ENCODE measurements around the gene ZSCAN12. TPM values are rescaled to one million over a fixed set of nuclear protein-coding genes. Genes with fewer than 3 reads are reported as not detected.
A peak's percentile ranks its signal among the peaks of the same experiment; 100 is the strongest.

ZSCAN12 gene
- total RNA-seq, 1 donor from 2014 or later = 12.8 TPM

DNA sequence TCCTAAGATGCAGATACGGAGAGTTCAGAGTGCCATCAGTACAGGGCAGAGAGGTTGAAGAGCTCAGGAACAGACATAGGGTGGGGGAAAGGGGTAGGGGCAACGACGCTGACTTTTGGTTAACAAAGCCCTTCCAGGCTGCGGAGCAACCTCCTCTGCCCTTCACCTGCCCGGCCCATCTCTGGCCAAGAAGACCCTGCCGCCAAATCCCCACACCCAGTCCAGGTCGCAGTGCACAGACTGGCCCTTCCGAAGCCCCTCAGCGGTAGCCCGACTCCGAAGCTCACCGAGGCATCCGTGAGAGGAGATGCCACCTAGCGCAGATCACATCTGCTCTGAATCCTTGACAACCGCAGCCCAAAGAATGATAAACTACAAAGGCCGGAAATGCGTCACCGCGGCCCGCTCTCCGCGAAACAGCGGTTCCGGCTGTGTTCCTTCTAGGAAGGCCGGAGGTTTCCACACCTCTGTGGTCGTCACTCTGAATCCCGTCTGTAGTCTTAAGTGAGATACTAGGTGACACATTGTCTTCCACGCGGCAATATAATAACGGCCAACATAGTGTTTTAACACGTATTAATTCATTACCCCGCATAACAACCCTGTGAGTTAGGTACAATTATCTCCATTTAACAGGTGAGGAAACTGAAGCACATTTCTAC, 43.7 kb upstream of the ZSCAN12 start, which contains the start of gene ZSCAN23:
ZSCAN23 (minus strand) TSS at position 380 of the 662 bp plus-strand sequence. CDS start 7,225 bp downstream, outside the sequence.
- peaks cover 43% of the 10 kb centered on the region for H3K27me3 Mint-ChIP-seq
- TF ChIP-seq, protein P1, sequence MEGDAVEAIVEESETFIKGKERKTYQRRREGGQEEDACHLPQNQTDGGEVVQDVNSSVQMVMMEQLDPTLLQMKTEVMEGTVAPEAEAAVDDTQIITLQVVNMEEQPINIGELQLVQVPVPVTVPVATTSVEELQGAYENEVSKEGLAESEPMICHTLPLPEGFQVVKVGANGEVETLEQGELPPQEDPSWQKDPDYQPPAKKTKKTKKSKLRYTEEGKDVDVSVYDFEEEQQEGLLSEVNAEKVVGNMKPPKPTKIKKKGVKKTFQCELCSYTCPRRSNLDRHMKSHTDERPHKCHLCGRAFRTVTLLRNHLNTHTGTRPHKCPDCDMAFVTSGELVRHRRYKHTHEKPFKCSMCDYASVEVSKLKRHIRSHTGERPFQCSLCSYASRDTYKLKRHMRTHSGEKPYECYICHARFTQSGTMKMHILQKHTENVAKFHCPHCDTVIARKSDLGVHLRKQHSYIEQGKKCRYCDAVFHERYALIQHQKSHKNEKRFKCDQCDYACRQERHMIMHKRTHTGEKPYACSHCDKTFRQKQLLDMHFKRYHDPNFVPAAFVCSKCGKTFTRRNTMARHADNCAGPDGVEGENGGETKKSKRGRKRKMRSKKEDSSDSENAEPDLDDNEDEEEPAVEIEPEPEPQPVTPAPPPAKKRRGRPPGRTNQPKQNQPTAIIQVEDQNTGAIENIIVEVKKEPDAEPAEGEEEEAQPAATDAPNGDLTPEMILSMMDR (IDR thresholded peaks at IDR 0.05) = no peak
- ATAC-seq (ENCODE audit: low read depth) = peak; percentile 71
- CTCF ChIA-PET = interaction anchor here (1.0 kb wide), 1 partner anchor 94 kb away, joined by 3 read pairs; the partner anchor contains the start of gene ZKSCAN3
- H3K4me1 Mint-ChIP-seq = peaks cover 14% of the 10 kb centered on the region
- POLR2A ChIA-PET = interaction anchor here (0.9 kb wide), 1 partner anchor 44 kb away, joined by 3 read pairs; the partner anchor contains the start of gene ZSCAN12
- peak within 1 kb of the TSS; percentile 87 for H3K4me3 Mint-ChIP-seq
- intact Hi-C loops (cut with micrococcal nuclease) = loop anchor here (1.0 kb wide), 1 partner anchor 44 kb away; the partner anchor contains the start of gene ZSCAN12
- H3K27ac Mint-ChIP-seq = peak within 1 kb of the TSS; percentile 51
- DNase-seq = peak; percentile 31
- H3K36me3 Mint-ChIP-seq (ENCODE audit: low read depth) = no peaks in the 10 kb centered on the region
- peaks cover 17% of the 10 kb centered on the region for H3K9me3 Mint-ChIP-seq

DNA sequence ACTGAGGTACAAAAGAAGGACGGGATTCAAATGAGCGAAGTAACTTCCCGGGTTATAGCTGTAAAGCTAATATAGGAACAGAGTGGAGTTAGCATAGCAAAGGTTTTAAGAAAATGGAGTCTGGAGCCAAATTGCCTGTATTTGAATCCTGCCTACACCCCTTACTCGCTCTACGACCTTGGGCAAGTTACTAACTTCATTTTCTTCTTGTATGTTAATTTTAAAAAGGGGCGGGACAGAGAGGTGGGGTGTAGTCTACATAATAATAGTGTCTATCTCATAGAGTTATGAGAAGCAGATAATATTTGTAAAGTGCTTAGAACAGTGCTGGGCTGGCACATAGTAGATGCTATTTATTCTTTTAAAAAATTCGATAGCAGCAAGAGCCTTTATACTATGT, 43.0 kb upstream of the ZSCAN12 start:
- Mint-ChIP-seq H3K4me3 (peak overlapping the region; percentile 87), H3K27me3 (peaks cover 40% of the 10 kb centered on the region), H3K27ac (peak overlapping the region; percentile 27), H3K36me3 (ENCODE audit: low read depth) (no peaks in the 10 kb centered on the region), H3K9me3 (peaks cover 17% of the 10 kb centered on the region), H3K4me1 (peaks cover 14% of the 10 kb centered on the region)
- ChIA-PET POLR2A (interaction anchor here (0.9 kb wide), 1 partner anchor 43 kb away, joined by 3 read pairs; the partner anchor contains the start of gene ZSCAN12), CTCF (interaction anchor here (1.0 kb wide), 1 partner anchor 93 kb away, joined by 3 read pairs; the partner anchor contains the start of gene ZKSCAN3)
- ATAC-seq (ENCODE audit: low read depth) = no peak
- TF ChIP-seq, protein P1 (IDR thresholded peaks at IDR 0.05) = no peak
- no peak for DNase-seq
- intact Hi-C loops (cut with micrococcal nuclease) = no loop called here

DNA sequence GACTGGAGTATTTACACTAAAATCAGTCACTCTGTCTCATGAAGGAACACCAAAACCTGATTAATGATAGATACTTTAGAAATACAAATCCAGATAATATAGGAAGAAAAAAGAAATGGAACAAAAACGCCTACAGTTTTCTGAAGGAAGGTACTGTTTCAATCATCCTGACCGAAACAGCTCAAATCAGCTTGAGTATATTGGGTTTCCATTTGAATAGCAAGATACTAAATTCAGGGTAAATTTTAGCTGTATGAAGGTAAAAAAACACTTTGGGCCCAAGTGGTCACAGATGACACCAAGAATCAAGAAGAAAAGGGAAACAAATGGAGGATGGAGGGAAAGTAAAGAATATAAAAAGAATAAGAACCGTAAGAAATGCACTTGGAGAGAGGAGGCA, 36.9 kb upstream of the ZSCAN12 start:
- no peaks in the 10 kb centered on the region for H3K4me1 Mint-ChIP-seq
- ChIA-PET CTCF (no interaction called here), POLR2A (no interaction called here)
- intact Hi-C loops (cut with micrococcal nuclease) = no loop called here
- DNase-seq (no peak), ATAC-seq (ENCODE audit: low read depth) (no peak)
- H3K9me3 Mint-ChIP-seq = no peaks in the 10 kb centered on the region
- no peaks in the 10 kb centered on the region for H3K36me3 Mint-ChIP-seq (ENCODE audit: low read depth)
- peaks cover 14% of the 10 kb centered on the region for H3K27me3 Mint-ChIP-seq
- H3K27ac Mint-ChIP-seq = no peak overlapping the region
- H3K4me3 Mint-ChIP-seq = no peak overlapping the region
- TF ChIP-seq, protein P1 (IDR thresholded peaks at IDR 0.05) = no peak

DNA sequence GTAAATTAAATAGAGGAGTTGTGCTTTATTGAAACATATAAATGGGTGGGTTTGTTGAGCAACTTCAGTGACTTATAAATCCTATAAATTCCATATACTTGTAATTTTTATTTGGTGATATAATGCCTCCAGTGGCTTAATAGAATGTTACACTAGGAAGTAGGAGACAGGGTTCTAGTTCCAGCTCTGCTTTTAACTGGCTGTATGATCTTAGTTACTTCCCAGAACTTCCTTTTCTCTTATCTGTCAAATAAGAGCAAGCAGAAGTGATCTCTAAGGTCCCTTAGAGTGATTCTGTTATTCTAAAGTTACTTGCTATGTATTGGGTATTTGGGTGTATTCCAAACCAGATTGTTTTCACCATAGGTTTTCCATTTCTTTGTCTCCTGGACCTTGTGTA, 33.6 kb upstream of the ZSCAN12 start:
- POLR2A ChIA-PET = no interaction called here
- intact Hi-C loops (cut with micrococcal nuclease) = no loop called here
- Mint-ChIP-seq H3K27ac (no peak overlapping the region), H3K9me3 (no peaks in the 10 kb centered on the region), H3K4me1 (no peaks in the 10 kb centered on the region), H3K4me3 (no peak overlapping the region), H3K27me3 (peaks cover 22% of the 10 kb centered on the region), H3K36me3 (ENCODE audit: low read depth) (no peaks in the 10 kb centered on the region)
- CTCF ChIA-PET = no interaction called here
- TF ChIP-seq, protein P1 (IDR thresholded peaks at IDR 0.05) = no peak
- ATAC-seq (ENCODE audit: low read depth) (no peak), DNase-seq (no peak)

DNA sequence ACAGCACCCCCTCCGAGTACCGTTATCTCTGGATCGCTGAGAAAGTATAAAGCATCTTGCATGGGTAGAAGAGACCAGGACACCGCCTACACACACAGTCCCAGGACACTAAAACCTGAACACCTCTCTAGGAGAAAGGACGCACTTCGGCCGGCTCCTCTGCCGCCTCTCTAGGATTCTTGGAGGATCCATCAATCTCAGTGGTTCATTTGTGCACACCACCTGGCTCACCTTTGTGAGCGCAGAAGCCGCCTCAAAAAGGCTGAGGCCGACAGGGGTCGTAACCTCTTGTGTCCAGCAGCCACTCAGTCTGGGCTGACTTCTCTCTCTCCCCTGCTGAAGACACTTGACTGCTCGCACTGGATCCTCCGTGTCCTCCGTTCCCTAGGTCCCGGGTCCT, 30.2 kb upstream of the ZSCAN12 start:
- H3K27ac Mint-ChIP-seq = no peak overlapping the region
- ChIA-PET POLR2A (no interaction called here), CTCF (no interaction called here)
- H3K36me3 Mint-ChIP-seq (ENCODE audit: low read depth) = no peaks in the 10 kb centered on the region
- DNase-seq (no peak), ATAC-seq (ENCODE audit: low read depth) (no peak)
- no peaks in the 10 kb centered on the region for H3K9me3 Mint-ChIP-seq
- peaks cover 11% of the 10 kb centered on the region for H3K27me3 Mint-ChIP-seq
- no peaks in the 10 kb centered on the region for H3K4me1 Mint-ChIP-seq
- no peak overlapping the region for H3K4me3 Mint-ChIP-seq
- intact Hi-C loops (cut with micrococcal nuclease) = no loop called here
- TF ChIP-seq, protein P1 (IDR thresholded peaks at IDR 0.05) = no peak
